K562 (cell line): Measurements from ENCODE around the gene GPR42. TPM values are rescaled to one million over a fixed set of nuclear protein-coding genes. Genes with fewer than 3 reads are reported as not detected.

Source experiments
- BRF1 ChIP-seq: IDR thresholded peaks from 3 replicates; pipeline ENCODE4 v1.6.1; 2011; ENCODE audit warnings: borderline replicate concordance, mild to moderate bottlenecking; ENCODE audit not compliant: insufficient read length; ENCODE audit errors: extremely low read depth
- CEBPG ChIP-seq, 3 experiments: fragments of 200-800 bp in 1 of 3; sonication (Bioruptor generic) in 1 of 3; sonication (generic) in 1 of 3; formaldehyde crosslinking in 1 of 3; IDR thresholded peaks in 2 of 3; conservative IDR thresholded peaks in 1 of 3; 2 replicates each; pipeline versions ENCODE4 v1.6.1 to v1.8.0; 2016 to 2022; ENCODE audit warnings: missing compliant biosample characterization in 2 of 3, missing genetic modification characterization in 2 of 3, mild to moderate bottlenecking in 1 of 3, missing genetic modification reagents in 1 of 3
- CREB5 ChIP-seq: fragments of 250-450 bp; sonication (Bioruptor Pico); IDR thresholded peaks from 2 replicates; pipeline ENCODE4 v1.5.0; 2020; ENCODE audit warnings: mild to moderate bottlenecking
- CREM ChIP-seq: IDR thresholded peaks from 2 replicates; pipeline ENCODE4 v1.6.1; 2014; ENCODE audit warnings: antibody characterized with exemption, low read depth
- GTF2F1 ChIP-seq: IDR thresholded peaks from 2 replicates; pipeline ENCODE4 v1.6.1; 2011; ENCODE audit warnings: low read depth, low read length, improper control_type of control experiment
- MCM3 ChIP-seq: fragments of 450-650 bp; IDR thresholded peaks from 2 replicates; pipeline ENCODE4 v1.6.1; 2016
- NR3C1 ChIP-seq: sonication (generic); formaldehyde crosslinking; IDR thresholded peaks from 2 replicates; pipeline ENCODE4 v1.8.1; 2022; ENCODE audit warnings: missing genetic modification reagents
- PCBP1 ChIP-seq: fragments of 200-400 bp; formaldehyde crosslinking; IDR thresholded peaks from 2 replicates; pipeline ENCODE4 v1.6.1; 2018; ENCODE audit warnings: mild to moderate bottlenecking, low read depth, low read length; ENCODE audit not compliant: poor library complexity, severe bottlenecking
- PHB ChIP-seq: fragments of 250-450 bp; sonication (Bioruptor Pico); IDR thresholded peaks from 2 replicates; pipeline ENCODE4 v1.5.0; 2021
- PHF21A ChIP-seq: fragments of 450-650 bp; IDR thresholded peaks from 2 replicates; pipeline ENCODE4 v1.6.1; 2017; ENCODE audit warnings: low read depth, borderline replicate concordance
- SP2 ChIP-seq: IDR thresholded peaks from 2 replicates; pipeline ENCODE4 v1.6.1; 2011; ENCODE audit warnings: mild to moderate bottlenecking, low read depth, low read length, moderate library complexity; ENCODE audit not compliant: poor library complexity, severe bottlenecking; ENCODE audit errors: extremely low read depth
- TSC22D4 ChIP-seq: fragments of 450-650 bp; IDR thresholded peaks from 2 replicates; pipeline ENCODE4 v1.6.1; 2016; ENCODE audit warnings: missing genetic modification characterization, missing biosample characterization, control low read depth
- XRCC3 ChIP-seq: fragments of 450-650 bp; IDR thresholded peaks from 2 replicates; pipeline ENCODE4 v1.6.1; 2017; ENCODE audit warnings: mild to moderate bottlenecking, moderate library complexity
- ZFP36 ChIP-seq: fragments of 150-350 bp; IDR thresholded peaks from 2 replicates; pipeline ENCODE4 v1.6.1; 2018; ENCODE audit warnings: low read length, low read depth; ENCODE audit not compliant: partially characterized antibody
- ZKSCAN3 ChIP-seq: fragments of 250-450 bp; sonication (Bioruptor Pico); IDR thresholded peaks from 2 replicates; pipeline ENCODE4 v1.4.0; 2020
- ZNF217 ChIP-seq: sonication (generic); formaldehyde crosslinking; IDR thresholded peaks from 2 replicates; pipeline ENCODE4 v1.8.0; 2022; ENCODE audit warnings: mild to moderate bottlenecking, missing genetic modification reagents
- ZNF551 ChIP-seq: fragments of 250-450 bp; sonication (Bioruptor Pico); IDR thresholded peaks from 2 replicates; pipeline ENCODE4 v1.5.0; 2021; ENCODE audit warnings: mild to moderate bottlenecking, moderate library complexity
- polyA plus RNA-seq, 8 experiments: library from polyadenylated mRNA; depleted of rRNA in 4 of 8; stranded (reverse) in 5 of 8; unstranded in 3 of 8; fragments of >200 nt; fragmentation: Nextera tagmentation in 2 of 8; fragmentation: Illumina TruSeq in 1 of 8; extraction: Ambion mirVana in 2 of 8; extraction: Trizol in 1 of 8; gene quantifications; 2 replicates each; pipeline versions ENCODE4 v1.2.1 to v1.2.3, GENCODE V29; 2011 to 2014; ENCODE audit warnings: inconsistent platforms in 1 of 8, missing spikeins in 1 of 8
- total RNA-seq, 7 experiments: library from RNA; depleted of rRNA in 6 of 7; stranded (reverse); fragments of >200 nt in 6 of 7; fragmentation: Illumina TruSeq in 2 of 7; extraction: Trizol in 2 of 7; gene quantifications; 2 replicates each; pipeline versions ENCODE4 v1.2.1 to v1.2.3, GENCODE V29; 2011 to 2021; ENCODE audit warnings: low replicate concordance in 1 of 7
- TF ChIP-seq, protein P1 (sequence below): sonication (generic); formaldehyde crosslinking; IDR thresholded peaks from 2 replicates; pipeline ENCODE4 v1.8.1; 2023; ENCODE audit warnings: missing genetic modification reagents, mild to moderate bottlenecking, borderline replicate concordance
- TF ChIP-seq, protein P2 (sequence below): sonication (generic); formaldehyde crosslinking; IDR thresholded peaks from 2 replicates; pipeline ENCODE4 v1.8.0; 2022; ENCODE audit warnings: missing genetic modification reagents, mild to moderate bottlenecking, borderline replicate concordance
- TF ChIP-seq, protein P3 (sequence below), 3 experiments: fragments of 200-800 bp in 1 of 3; sonication (Bioruptor generic) in 1 of 3; sonication (generic) in 1 of 3; formaldehyde crosslinking in 1 of 3; IDR thresholded peaks; 2 replicates each; pipeline versions ENCODE4 v1.6.1 to v1.8.0; 2016 to 2022; ENCODE audit warnings: mild to moderate bottlenecking in 2 of 3, missing compliant biosample characterization in 2 of 3, missing genetic modification characterization in 2 of 3, missing genetic modification reagents in 1 of 3

Gene GPR42
- total and polyA plus RNA-seq, 9 of the 15 experiments (the other 6 are each of a cell fraction or from before 2014, with no cell fraction given) = not detected

DNA sequence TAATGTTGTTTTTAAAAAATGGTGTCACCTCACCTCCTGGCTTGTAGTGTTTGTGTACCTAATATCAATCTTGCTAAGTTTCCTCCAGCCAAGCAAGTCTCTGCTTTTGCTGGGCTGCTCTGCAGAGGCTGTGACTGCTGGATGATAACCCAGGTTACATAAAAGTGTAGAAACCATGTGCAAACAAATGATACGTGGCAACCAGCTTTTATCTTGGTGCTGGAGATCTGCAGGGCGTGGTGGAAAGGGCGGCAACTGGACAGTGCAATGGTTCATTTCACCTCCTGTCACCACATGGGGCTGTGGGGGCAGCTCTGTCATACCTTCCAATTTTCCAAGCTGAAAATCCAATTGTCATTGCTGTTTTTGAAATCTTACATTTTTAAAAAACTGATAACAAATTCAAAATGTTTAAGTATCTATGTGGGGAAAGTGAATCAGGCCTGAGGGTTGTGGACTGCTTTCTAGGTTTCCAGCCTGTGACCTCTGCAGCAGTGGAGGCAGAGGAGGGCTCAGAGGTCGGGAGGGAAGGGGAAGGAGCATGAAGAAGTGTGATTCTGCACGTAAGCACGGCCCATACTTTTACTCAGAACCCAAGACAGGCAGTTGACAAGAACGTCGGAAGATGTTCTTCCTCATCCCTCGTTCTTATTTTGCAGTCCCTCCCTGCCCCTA lies 9.7 kb downstream of the GPR42 start (continued):
- TF ChIP-seq, protein P1, sequence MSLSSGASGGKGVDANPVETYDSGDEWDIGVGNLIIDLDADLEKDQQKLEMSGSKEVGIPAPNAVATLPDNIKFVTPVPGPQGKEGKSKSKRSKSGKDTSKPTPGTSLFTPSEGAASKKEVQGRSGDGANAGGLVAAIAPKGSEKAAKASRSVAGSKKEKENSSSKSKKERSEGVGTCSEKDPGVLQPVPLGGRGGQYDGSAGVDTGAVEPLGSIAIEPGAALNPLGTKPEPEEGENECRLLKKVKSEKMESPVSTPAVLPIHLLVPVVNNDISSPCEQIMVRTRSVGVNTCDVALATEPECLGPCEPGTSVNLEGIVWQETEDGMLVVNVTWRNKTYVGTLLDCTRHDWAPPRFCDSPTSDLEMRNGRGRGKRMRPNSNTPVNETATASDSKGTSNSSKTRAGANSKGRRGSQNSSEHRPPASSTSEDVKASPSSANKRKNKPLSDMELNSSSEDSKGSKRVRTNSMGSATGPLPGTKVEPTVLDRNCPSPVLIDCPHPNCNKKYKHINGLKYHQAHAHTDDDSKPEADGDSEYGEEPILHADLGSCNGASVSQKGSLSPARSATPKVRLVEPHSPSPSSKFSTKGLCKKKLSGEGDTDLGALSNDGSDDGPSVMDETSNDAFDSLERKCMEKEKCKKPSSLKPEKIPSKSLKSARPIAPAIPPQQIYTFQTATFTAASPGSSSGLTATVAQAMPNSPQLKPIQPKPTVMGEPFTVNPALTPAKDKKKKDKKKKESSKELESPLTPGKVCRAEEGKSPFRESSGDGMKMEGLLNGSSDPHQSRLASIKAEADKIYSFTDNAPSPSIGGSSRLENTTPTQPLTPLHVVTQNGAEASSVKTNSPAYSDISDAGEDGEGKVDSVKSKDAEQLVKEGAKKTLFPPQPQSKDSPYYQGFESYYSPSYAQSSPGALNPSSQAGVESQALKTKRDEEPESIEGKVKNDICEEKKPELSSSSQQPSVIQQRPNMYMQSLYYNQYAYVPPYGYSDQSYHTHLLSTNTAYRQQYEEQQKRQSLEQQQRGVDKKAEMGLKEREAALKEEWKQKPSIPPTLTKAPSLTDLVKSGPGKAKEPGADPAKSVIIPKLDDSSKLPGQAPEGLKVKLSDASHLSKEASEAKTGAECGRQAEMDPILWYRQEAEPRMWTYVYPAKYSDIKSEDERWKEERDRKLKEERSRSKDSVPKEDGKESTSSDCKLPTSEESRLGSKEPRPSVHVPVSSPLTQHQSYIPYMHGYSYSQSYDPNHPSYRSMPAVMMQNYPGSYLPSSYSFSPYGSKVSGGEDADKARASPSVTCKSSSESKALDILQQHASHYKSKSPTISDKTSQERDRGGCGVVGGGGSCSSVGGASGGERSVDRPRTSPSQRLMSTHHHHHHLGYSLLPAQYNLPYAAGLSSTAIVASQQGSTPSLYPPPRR (CRISPR knock-in tag) = no peak
- TF ChIP-seq, protein P2, sequence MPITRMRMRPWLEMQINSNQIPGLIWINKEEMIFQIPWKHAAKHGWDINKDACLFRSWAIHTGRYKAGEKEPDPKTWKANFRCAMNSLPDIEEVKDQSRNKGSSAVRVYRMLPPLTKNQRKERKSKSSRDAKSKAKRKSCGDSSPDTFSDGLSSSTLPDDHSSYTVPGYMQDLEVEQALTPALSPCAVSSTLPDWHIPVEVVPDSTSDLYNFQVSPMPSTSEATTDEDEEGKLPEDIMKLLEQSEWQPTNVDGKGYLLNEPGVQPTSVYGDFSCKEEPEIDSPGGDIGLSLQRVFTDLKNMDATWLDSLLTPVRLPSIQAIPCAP (CRISPR knock-in tag) = no peak
- no peak for TF ChIP-seq ZKSCAN3 (CRISPR knock-in tag)
- TF ChIP-seq PCBP1 = no peak
- no peak for TF ChIP-seq PHB
- no peak for TF ChIP-seq CREB5
- no peak for TF ChIP-seq BRF1
- no peak for TF ChIP-seq TSC22D4 (tag)
- no peak for TF ChIP-seq ZNF217 (CRISPR knock-in tag)
- TF ChIP-seq CEBPG (CRISPR knock-in tag; IDR thresholded peaks at IDR 0.05) = peak; percentile 39; the same call in 1 of the 2 replicates
- TF ChIP-seq CEBPG (tag; conservative IDR thresholded peaks at IDR 0.05 in 1 of 2, IDR thresholded peaks at IDR 0.05 in 1 of 2) = 0 out of 4 replicates have a peak, but pooled peaks have one; percentile 30 to 48
- TF ChIP-seq CREM = peak; percentile 85
- no peak for TF ChIP-seq PHF21A
- TF ChIP-seq NR3C1 (CRISPR knock-in tag) = no peak
- TF ChIP-seq, protein P3, sequence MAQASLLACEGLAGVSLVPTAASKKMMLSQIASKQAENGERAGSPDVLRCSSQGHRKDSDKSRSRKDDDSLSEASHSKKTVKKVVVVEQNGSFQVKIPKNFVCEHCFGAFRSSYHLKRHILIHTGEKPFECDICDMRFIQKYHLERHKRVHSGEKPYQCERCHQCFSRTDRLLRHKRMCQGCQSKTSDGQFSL (CRISPR knock-in tag; IDR thresholded peaks at IDR 0.05) = 0 out of 2 replicates have a peak, but pooled peaks have one; percentile 43
- TF ChIP-seq, protein P3 (tag; IDR thresholded peaks at IDR 0.05) = no peak
- no peak for TF ChIP-seq GTF2F1
- no peak for TF ChIP-seq SP2
- no peak for TF ChIP-seq XRCC3
- TF ChIP-seq ZNF551 = no peak
- no peak for TF ChIP-seq MCM3
- TF ChIP-seq ZFP36 = no peak
